ENCODE results near the gene TUBA3E. TPM values are rescaled to one million over a fixed set of nuclear protein-coding genes. Genes with fewer than 3 reads are reported as not detected.

Gene TUBA3E
- total and polyA plus RNA-seq, 2 of the 8 experiments (the other 6 are each of a cell fraction or from before 2014, with no cell fraction given), result not detected

- TF ChIP-seq NRF1 (IDR thresholded peaks at IDR 0.05; ENCODE audit: low read depth, low read length), result no peak
- no peak for TF ChIP-seq SP2 (IDR thresholded peaks at IDR 0.05; ENCODE audit: low read length)
- TF ChIP-seq BCL11A (IDR thresholded peaks at IDR 0.05; ENCODE audit: low read depth in 2 of 2, low read length in 2 of 2), result no peak
- no peak for TF ChIP-seq CTCF (IDR thresholded peaks at IDR 0.05; ENCODE audit: control extremely low read depth in 1 of 3, insufficient read depth in 1 of 3, low read depth in 1 of 3, low read length in 3 of 3)
Observed at GRCh38 chr2:130245976-130246375, 47.7 kb upstream of the TUBA3E start (continued).

Data from H1 (cell line).